ENCODE measurements around the gene TGM1.

TGM1 gene

DNA sequence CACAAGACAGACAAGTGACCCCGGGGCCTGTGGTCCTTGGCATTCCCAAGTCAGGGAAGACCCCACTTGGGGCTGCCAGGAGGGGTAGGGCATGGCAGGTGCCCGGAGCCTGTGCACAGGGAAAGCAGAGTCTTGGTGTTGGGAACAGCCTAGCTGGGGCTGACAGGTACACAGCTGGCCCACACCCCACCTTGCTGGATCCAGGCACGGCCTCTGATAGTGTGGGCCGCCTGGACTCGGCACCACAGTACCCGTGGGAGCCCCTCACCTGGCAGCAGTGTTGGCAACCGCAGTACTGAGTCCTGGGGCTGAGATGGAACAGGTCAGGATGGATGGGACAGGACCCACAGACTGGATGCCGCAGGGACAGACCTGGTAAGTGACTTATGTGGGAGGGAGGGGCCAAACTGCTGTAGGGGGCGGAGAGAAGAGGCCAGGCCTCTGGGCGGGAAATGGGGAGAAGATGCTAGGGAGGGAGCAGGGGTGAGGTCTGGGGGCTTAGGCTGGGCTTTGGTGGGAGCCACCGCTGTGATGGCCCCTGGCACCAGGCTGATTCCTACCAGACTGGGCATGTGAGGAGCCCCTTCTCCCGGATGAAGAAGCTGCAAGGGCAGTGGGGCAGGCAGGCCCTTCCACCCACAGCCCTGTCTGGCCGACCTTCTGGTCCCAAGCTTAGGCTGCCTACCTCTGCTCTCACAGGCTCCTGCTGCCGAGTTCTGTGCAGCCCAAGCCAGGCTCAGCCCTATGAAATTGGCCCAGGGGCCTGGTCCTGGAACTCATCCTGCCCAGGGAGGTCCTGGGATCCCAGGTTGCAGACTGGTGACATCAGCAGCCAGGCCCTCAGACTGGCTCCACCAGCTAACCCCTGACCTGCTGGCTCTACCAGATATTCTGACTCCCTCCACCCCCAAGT lies at the start of gene TGM1:
TGM1 (minus strand) TSS at position 357 of the 913 bp plus-strand sequence. CDS start 825 bp downstream, outside the sequence.
- no peak for DNase-seq (ENCODE audit: low spot score)

DNA sequence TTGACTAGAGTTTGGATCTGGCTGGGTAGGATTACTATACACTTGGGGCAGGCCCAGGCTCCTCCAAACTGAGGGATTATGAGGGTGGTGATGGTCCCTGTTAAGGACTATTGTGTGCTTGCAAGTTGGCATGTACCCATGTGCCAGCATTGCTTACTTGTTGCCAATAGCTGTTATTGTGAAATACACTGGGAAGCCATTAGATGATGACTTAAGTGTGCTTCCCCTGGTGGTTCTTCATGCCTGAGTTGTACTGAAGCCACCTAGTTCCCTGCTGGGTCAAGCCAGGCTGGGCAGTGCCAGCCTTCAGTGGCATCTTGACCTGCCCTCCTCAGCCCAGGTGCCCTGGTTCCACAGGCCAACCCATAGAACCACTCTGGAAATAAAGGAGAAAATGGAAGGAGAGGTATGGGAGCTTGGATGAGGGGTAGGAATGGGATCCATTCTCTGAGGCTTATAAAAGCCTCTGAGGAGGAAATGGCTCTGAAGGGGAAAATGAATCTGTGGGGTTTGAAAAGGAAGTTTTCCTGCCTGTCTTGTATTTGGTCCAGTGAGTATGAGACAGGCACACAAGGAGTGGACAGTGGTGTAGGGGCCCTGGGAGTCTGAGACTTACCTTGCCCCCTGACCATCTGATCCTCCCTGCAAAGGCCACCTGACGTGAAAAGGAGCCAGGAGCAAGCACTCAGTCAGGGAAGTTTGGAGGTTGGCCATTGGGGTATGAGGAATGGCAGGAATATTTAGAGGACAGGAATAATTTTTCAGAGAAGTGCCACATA lies 49.0 kb upstream of the TGM1 start:
- DNase-seq (ENCODE audit: low spot score) = no peak

DNA sequence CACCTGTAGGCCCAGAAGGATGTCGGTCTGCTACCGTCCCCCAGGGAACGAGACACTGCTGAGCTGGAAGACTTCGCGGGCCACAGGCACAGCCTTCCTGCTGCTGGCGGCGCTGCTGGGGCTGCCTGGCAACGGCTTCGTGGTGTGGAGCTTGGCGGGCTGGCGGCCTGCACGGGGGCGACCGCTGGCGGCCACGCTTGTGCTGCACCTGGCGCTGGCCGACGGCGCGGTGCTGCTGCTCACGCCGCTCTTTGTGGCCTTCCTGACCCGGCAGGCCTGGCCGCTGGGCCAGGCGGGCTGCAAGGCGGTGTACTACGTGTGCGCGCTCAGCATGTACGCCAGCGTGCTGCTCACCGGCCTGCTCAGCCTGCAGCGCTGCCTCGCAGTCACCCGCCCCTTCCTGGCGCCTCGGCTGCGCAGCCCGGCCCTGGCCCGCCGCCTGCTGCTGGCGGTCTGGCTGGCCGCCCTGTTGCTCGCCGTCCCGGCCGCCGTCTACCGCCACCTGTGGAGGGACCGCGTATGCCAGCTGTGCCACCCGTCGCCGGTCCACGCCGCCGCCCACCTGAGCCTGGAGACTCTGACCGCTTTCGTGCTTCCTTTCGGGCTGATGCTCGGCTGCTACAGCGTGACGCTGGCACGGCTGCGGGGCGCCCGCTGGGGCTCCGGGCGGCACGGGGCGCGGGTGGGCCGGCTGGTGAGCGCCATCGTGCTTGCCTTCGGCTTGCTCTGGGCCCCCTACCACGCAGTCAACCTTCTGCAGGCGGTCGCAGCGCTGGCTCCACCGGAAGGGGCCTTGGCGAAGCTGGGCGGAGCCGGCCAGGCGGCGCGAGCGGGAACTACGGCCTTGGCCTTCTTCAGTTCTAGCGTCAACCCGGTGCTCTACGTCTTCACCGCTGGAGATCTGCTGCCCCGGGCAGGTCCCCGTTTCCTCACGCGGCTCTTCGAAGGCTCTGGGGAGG lies 47.9 kb upstream of the TGM1 start, which contains the start of gene LTB4R:
LTB4R (plus strand) TSS at position 857 of the 959 bp plus-strand sequence. CDS start 4,150 bp downstream, outside the sequence.
- peak; percentile 47 for DNase-seq (ENCODE audit: low spot score)

DNA sequence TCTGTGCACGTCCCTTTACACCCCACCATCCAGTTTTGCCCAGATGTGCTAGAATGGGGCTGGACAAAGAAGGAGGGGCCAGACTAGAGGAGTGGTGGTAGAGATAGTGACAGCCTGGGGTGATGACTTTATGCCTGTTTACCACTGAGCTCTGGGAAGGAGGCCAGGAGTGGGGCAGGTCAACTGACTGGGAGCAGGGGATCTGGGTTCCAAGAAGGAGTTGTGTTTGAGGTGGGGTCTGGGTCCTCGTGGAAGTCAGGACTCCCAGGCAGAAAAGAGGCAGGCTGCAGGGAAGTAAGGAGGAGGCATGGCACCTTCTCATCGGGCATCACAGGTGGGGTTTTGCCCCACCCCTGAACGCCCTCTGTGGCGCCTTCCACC lies 47.3 kb upstream of the TGM1 start:
- no peak for DNase-seq (ENCODE audit: low spot score)

DNA sequence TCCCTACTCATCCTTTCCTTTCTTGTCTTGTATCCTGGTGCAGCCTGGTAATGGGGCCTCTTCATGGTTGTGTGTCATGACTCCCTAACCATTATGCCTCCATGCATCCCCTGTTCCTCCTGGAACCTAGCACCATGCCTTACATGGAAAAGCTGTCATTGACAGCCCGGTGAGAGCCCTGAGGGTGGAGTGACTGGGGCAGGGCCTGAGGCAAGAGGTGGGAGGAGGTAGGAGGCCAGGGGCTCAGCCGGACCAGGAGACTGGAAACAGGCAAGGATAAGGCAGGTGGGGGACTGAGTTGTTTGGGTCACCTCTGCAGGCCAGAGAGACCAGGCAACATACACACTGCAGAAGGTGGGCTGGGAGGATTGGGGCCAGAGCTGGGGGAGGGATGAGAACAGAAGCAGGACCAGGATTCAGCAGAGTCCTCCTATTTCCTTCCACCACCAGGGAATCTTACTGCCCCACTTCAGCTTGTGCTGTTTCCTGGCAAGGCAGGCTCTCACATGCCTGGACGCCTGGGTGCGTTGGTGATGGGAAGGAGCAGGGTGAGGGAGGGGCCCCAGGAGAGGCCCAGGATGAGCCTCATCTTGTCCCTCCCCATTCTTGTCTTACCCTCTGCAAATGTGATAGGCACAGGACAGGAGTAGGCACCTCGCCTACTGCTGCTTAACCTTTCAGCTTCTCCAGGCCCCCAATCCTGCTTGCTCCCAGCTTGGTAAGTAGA lies 46.7 kb upstream of the TGM1 start, which contains the start of gene LTB4R2:
LTB4R2 (plus strand) TSS at position 603 of the 727 bp plus-strand sequence. CDS start 525 bp downstream, outside the sequence.
- DNase-seq (ENCODE audit: low spot score) = no peak

DNA sequence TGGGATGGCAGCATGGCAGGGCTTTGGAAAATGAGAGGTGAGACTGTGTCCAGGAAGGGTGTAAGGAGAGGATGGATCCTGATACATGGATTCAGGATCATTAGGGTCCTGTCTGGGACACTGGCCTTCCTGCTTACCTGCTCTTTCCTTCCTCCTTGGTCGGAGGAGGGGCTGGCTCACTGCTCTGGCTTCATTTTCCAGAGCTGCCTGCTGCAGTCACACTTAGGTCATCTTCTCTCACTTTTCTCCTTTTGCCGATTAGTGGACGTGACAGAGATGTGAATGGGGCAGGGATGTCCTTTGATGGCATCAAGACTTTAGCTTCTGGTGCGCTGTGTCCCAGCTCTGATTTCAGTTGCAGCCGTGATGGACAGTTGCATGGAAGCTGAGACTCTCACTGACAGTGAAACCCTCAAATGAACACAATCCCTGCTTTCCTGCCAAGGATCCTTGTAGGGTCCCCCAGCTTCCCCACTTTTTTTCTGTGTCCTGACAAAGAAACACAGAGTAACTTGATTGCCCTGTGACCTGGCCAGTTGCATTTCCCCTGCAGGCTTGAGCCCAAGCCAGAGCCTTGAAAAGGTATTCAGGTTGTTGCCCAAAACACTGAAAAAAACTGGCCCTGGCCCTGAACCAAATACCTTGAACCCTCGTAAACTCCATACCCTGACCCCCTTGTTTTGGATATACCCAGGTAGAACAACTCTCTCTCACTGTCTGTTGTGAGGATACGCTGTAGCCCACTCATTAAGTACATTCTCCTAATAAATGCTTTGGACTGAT lies 45.6 kb upstream of the TGM1 start:
- no peak for DNase-seq (ENCODE audit: low spot score)

DNA sequence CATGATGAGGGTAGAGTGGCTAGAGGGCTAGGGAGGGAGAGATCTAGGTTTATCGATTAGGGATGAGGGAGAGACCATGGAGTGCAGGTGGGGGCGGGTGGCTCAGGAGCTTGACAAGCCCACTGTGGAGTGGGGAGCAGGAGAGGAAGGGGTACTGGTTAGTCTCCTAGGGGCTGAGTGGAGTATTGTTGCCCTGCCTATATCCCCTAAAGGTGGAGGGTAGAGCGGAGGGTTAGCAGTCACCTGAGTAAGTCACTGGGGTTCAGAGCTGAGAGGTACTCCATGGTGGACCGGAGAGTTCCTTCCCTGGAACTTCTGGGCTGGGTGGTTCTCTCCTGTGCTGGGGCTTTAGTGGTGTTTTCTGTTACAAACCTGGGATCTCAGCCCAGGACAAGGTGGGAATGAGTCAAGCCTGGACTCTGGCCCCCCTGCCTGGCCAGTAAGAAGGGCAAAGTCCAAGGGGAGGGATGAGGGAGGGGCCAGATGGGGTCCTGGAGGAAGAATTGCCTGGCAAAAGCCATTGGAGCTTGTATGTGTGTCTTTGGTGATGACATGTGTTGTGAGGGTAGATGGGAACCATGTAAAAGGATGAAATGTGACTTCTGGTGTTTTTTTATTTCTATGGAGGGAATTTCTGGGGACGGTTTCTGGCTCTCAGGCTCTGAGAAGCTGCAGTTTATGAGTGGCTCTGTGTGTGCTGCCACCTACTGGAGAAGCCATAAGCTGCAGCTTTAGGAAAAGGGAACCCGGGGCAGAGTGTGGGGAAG lies 44.8 kb upstream of the TGM1 start, which contains the start of gene CIDEB:
CIDEB (minus strand) TSS at position 403 of the 767 bp plus-strand sequence; CDS start at position 284, 119 bp downstream.
- peak; percentile 70 for DNase-seq (ENCODE audit: low spot score)

DNA sequence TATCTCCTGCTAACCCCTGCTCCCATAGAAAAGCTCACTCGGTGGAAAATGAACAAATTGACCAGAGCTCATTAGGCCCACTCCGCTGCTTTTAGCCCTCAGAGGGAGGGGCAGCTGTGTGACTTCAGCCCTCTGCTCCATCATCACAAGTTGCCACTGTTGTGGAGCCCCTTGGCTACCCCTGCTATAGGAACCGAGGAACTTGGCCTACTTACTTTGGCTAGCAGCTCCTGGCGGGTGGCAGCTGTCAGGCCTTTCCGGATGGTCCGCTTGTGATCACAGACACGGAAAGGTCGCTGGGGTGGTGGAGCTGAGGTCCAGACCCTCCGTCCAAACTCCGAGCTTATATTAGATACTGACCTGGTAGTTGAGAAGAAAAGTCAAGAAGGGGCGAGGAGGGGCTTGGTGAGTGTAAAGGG lies 44.2 kb upstream of the TGM1 start:
- DNase-seq (ENCODE audit: low spot score) = no peak

DNA sequence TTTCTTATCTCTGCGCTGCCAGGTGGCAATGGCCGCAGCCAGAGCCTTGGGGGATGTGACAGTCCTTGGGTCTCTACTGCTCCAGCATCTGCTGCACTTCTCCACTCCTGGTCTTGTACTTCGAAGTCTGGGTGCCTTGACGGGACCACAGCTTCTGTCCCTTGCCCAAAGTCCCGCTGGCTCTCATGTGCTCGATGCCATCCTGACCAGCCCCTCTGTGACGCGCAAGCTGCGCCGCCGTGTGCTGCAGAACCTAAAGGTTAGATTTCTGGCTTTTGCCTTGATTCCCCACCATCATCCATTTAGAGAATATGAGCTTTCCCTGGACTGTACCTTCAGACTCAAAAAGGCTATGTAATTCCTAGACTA lies 41.0 kb upstream of the TGM1 start:
- no peak for DNase-seq (ENCODE audit: low spot score)

DNA sequence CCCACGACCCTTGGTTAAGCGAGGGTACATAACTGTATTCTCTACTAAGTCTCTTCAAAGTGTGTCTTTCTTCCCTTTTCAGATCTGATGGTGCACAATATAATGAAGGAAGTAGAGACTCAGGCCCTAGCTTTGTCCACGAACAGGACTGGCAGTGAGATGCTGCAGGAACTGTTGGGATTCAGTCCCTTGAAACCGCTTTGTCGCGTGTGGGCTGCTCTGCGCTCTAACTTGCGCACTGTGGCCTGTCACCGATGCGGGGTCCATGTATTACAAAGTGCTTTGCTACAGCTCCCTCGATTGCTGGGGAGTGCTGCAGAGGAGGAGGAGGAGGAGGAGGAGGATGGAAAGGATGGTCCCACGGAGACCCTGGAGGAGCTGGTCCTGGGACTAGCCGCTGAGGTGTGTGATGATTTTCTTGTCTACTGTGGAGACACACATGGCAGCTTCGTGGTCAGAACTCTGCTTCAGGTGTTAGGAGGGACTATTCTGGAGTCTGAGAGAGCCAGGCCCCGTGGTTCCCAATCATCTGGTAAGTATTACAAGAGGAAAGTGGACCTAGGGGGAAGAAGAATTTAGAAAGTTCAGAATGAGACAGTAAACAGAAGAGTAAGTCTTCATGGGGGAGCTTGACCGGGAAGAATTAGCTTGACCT lies 37.5 kb upstream of the TGM1 start:
- DNase-seq (ENCODE audit: low spot score) = no peak

DNA sequence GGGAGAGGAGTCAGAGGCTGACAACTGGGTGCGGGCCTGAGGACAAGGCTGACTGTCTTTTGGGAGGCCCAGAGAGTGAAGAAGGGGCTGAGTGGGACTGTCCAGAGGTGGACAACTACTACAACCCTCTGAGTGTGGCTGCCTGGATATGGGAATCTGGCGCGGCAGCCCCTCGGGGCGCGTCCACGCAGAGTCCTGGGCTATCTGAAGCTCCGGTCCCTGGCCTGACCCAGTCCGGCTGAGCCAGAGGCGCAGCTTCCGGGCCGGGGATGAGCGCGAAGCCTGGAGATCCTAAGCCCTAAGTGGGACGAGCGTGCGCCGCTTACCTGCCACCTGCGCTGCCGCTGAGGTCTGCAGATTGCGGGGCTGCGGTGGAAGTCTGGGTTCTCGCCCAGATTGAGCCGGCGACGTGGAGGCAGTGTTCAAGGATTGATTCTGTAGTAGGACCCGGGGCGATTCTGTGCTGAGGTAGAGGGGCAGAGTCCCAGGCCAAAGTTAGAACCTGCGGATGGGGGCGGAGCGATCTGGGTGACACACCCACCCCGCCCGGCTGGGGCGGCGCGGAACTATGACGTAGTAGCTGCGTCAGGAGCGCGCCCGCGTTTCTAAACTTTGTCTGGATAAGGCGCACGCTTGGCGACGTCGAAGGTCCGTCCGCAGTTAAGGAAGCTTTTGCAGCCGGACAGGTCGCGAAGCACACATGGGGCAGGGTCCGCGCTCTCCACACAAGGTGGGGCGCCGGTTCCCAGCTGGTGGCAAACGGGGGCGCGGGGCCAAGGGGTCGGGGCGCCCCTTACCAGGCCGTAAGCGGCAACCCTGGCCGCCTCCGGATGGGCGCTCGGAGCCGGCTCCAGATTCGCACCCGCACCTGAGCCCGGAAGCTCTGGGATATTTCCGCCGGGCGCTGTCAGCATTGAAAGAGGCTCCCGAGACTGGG lies 36.5 kb upstream of the TGM1 start, which contains the start of the genes DHRS1 and NOP9:
DHRS1 (minus strand) TSS at position 526 of the 937 bp plus-strand sequence. CDS start 674 bp downstream, outside the sequence.
NOP9 (plus strand) TSS at position 596 of the 937 bp plus-strand sequence; CDS start at position 701, 105 bp downstream.
- peak; percentile 88 for DNase-seq (ENCODE audit: low spot score)

DNA sequence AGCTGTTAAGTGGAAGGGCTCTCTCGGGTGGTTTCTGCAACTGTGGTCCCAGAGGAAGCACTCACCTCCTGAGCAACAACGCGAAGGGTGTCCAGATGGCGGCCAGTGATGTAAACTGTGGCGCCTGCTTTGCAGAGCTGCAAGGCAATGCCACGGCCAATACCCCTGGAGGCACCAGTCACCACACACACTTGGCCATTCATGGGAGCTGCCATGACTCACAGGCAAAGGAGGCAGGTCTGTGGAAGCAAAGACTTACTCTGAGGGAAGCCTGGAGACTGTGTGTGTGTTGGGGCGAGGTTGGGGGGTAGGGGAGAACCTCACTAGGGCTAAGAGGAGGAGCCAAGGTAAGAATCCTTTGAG lies 35.9 kb upstream of the TGM1 start:
- DNase-seq (ENCODE audit: low spot score) = no peak

DNA sequence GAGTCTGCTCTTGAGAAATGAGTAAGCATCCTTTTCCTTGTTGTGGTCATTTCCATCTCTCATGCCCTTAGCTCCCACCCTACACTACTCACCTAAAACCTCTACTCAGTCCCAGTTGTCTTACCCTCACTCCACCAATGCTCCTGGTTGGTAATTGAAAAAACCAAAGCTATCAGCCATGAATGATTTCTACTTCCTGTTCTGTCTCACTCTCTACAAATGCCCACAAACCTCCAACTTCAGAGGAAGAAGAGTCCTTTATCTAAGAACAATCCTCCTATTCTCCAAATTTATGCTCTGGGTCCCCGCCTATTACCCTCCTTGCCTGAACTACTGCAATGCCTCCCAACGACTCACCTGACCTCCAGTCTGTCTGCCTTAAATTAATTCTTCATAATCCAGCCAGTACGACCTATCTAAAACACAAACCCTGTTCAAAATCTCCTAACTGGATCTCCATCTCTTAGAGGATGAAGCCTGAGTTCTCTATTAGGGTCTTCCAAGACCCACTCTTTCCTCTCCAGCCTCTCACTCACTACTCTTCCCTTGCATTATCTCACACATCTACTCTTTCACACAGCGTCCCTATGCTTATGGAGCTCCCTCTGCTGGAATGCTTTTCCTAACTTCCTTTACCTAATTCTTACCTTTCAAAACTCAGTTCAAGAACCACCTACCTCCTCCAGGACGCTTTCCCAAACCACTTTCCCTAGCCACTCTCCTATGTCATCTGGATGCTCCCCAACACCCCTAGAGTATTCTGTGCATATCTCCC lies 34.4 kb upstream of the TGM1 start:
- DNase-seq (ENCODE audit: low spot score) = peak; percentile 47

DNA sequence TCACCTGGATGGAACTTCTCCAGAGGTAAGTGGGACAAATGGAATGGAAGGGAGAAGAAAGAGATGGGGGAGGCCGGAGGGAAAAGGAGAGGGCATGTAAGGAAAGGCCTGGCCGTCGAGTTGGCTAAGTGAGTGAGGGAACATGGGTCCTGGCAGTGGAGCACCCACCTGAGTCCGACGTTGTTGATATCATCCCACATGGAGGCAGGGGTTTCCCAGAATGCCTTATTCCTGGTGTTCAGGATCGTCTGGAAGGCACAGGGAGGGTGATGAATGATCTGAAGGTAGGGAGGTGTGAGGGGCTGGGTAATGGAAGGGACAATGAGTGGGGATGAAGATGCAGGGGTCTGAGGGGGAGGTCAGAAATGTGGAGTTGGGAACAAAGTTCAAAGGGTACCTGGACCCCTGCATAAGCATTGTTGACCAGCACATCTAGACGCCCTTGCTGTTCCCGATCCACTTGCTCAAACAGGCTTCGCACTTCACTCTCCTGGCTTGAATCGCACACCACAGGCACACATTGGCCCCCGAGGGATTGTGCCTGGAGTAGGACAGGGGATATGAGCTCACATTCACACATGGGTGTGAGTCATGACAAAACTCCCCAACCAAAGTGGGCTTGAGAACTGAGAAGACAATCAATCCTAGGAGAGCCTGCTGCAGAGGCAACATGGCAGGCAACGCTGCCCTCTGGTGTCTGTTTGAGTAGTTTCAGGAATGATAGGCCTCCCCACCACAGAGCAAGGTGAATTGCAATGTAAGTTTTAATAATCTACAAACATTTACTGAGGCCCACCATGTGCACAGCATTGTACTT lies 33.6 kb upstream of the TGM1 start:
- peak; percentile 75 for DNase-seq (ENCODE audit: low spot score)

DNA sequence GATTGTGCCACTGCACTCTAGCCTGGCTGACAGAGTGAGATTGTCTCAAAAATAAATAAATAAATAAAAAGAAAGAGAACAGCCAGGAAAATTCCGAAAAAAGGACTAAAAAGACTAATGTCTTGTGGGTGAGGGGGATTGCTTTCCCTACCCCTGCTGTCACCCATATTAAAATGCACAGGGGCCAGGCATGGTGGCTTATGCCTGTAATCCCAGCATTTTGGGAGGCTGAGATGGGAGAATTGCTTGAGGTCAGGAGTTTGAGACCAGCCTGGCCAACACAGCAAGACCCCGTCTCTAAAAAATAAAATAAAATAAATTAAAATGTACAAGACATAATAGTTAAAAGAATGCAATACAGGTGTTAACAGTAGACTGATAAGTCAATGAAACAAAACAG lies 30.5 kb upstream of the TGM1 start:
- no peak for DNase-seq (ENCODE audit: low spot score)
